Type B pancreatic cell (in vitro differentiated cells): ENCODE data around the gene TMEM145. TPM values are rescaled to one million over a fixed set of nuclear protein-coding genes. Genes with fewer than 3 reads are reported as not detected.

Source experiments
- DNase-seq: peaks from one replicate; pipeline ENCODE4 v3.0.0; 2021; ENCODE audit warnings: mixed read lengths; ENCODE audit not compliant: unreplicated experiment; ENCODE audit errors: extremely low spot score
- H3K27ac Mint-ChIP-seq: 2 replicates; pipeline ENCODE4 v1.8.0; 2021; ENCODE audit warnings: mild to moderate bottlenecking, mixed read lengths
- H3K27me3 Mint-ChIP-seq: 2 replicates; pipeline ENCODE4 v1.8.0; 2021; ENCODE audit warnings: mixed read lengths
- H3K36me3 Mint-ChIP-seq: 2 replicates; pipeline ENCODE4 v1.8.0; 2021; ENCODE audit warnings: mixed read lengths
- H3K4me1 Mint-ChIP-seq: one replicate; pipeline ENCODE4 v1.8.0; 2021; ENCODE audit warnings: mixed read lengths; ENCODE audit not compliant: unreplicated experiment
- H3K4me3 Mint-ChIP-seq: 2 replicates; pipeline ENCODE4 v1.8.0; 2021; ENCODE audit warnings: mild to moderate bottlenecking, mixed read lengths
- H3K9me3 Mint-ChIP-seq: 2 replicates; pipeline ENCODE4 v1.8.0; 2021; ENCODE audit warnings: mixed read lengths
- total RNA-seq: library from RNA; stranded (reverse); gene quantifications from 2 replicates; pipeline ENCODE4 v1.2.1, GENCODE V29; 2021; ENCODE audit warnings: low replicate concordance
- TF ChIP-seq, protein P1 (sequence below): fragments of 200-600 bp; sonication (generic); conservative IDR thresholded peaks from 2 replicates; pipeline ENCODE4 v1.5.0; 2021; ENCODE audit warnings: antibody characterized with exemption, mild to moderate bottlenecking

The TMEM145 gene
- total RNA-seq, 1 donor from 2014 or later = 3.6 TPM

DNA sequence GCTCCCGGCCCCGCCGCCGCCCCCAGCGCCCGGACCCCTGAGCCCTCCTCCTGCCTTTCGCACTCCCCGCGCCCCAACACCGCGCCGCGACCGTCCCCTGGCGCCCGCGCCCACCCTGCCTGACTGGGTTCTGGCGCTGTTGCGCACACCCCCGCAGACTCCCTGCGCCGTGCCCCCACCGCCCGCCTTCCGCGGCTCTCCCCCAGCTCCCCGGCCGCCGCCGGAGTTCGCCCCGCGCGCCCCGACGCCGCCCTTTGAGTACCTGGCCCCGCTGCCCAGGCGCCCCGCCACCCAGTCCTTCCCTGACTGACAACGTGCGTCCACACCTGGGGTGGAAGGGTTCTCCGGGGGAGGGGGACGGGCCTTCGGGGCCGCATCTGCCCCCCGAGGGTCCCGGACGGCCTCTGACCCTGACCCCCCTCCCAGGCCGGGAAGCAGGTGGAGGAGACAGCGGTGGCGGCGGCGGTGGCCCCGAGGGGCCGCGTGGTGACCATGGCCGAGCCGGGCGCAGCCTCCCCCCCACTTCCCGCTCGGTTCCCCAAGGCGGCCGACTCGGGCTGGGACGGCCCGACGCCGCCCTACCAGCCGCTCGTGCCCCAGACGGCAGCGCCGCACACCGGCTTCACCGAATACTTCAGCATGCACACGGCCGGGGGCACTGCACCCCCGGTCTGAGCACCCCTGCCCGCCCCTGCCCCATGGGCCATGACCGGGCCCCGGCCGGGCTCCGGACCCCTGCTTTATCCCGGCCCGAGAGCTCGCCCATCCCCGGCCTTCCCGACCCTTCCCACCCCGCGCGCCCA, 10.9 kb downstream of the TMEM145 start:
- no peak overlapping the region for H3K4me3 Mint-ChIP-seq
- TF ChIP-seq, protein P1, sequence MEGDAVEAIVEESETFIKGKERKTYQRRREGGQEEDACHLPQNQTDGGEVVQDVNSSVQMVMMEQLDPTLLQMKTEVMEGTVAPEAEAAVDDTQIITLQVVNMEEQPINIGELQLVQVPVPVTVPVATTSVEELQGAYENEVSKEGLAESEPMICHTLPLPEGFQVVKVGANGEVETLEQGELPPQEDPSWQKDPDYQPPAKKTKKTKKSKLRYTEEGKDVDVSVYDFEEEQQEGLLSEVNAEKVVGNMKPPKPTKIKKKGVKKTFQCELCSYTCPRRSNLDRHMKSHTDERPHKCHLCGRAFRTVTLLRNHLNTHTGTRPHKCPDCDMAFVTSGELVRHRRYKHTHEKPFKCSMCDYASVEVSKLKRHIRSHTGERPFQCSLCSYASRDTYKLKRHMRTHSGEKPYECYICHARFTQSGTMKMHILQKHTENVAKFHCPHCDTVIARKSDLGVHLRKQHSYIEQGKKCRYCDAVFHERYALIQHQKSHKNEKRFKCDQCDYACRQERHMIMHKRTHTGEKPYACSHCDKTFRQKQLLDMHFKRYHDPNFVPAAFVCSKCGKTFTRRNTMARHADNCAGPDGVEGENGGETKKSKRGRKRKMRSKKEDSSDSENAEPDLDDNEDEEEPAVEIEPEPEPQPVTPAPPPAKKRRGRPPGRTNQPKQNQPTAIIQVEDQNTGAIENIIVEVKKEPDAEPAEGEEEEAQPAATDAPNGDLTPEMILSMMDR = no peak
- H3K27ac Mint-ChIP-seq = no peak overlapping the region
- no peaks in the 10 kb centered on the region for H3K9me3 Mint-ChIP-seq
- H3K27me3 Mint-ChIP-seq = peaks cover 45% of the 10 kb centered on the region
- peaks cover 30% of the 10 kb centered on the region for H3K4me1 Mint-ChIP-seq
- DNase-seq = no peak
- peaks cover 6% of the 10 kb centered on the region for H3K36me3 Mint-ChIP-seq

- Mint-ChIP-seq H3K27ac (peak overlapping the region; percentile 80), H3K27me3 (peaks cover 45% of the 10 kb centered on the region), H3K36me3 (peaks cover 6% of the 10 kb centered on the region), H3K4me1 (peaks cover 35% of the 10 kb centered on the region), H3K4me3 (peak overlapping the region; percentile 88), H3K9me3 (no peaks in the 10 kb centered on the region)
- TF ChIP-seq, protein P1 = peak; percentile 95
- no peak for DNase-seq
These were observed 11.7 kb downstream of the TMEM145 start for GRCh38 chr19:42324655-42325307.

DNA sequence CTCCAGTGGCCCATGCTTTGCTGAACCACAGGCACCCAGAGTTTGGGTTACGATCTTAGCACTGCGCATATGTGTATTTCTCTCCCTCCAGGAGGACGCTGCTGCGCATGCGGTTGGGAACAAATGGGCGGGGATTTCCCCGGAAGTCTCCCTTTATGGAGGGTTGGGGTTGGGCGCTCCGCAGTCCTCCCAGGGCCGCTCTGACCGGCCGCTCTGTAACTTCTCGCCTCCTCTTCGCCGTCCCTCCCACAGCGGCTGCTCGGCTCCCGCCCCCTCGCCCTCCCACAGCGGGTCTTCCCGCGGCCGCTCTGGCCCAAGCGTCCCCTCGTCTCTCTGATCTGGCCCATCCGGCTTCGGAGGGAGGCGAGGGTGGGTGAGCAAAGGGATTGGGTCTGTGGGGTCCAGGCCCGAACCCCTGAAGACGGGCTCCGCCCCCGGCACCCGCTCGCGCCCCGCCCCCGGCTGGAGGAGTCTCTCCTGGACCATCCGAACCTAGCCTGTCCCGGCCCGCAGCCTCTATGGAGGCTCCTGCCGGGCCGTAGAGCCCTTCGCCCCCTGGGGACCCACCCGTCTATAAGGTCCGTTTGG, 12.3 kb downstream of the TMEM145 start, which contains the start of gene MEGF8:
TSS of gene MEGF8 (plus strand) at position 328 of the 588 bp plus-strand sequence. CDS start 609 bp downstream, outside the sequence.
- Mint-ChIP-seq H3K36me3 (peaks cover 6% of the 10 kb centered on the region), H3K27me3 (peaks cover 39% of the 10 kb centered on the region), H3K9me3 (no peaks in the 10 kb centered on the region), H3K4me3 (peak within 1 kb of the TSS; percentile 88), H3K4me1 (peaks cover 40% of the 10 kb centered on the region), H3K27ac (peak within 1 kb of the TSS; percentile 80)
- peak; percentile 97 for DNase-seq
- TF ChIP-seq, protein P1 = no peak

- peaks cover 33% of the 10 kb centered on the region for H3K27me3 Mint-ChIP-seq
- DNase-seq = no peak
- peak overlapping the region; percentile 88 for H3K4me3 Mint-ChIP-seq
These were observed 13.0 kb downstream of the TMEM145 start for GRCh38 chr19:42325896-42326771.

More at GRCh38 chr19:42325896-42326771, 13.0 kb downstream of the TMEM145 start:
- H3K36me3 Mint-ChIP-seq = peaks cover 6% of the 10 kb centered on the region
- peaks cover 45% of the 10 kb centered on the region for H3K4me1 Mint-ChIP-seq
- peak overlapping the region; percentile 80 for H3K27ac Mint-ChIP-seq
- no peaks in the 10 kb centered on the region for H3K9me3 Mint-ChIP-seq
- TF ChIP-seq, protein P1 = peak; percentile 22
